OCI-LY7 (cell line): ENCODE measurements around the gene ZNF22. TPM values are rescaled to one million over a fixed set of nuclear protein-coding genes. Genes with fewer than 3 reads are reported as not detected.

ENCODE experiments used
- BruUV-seq: library from RNA; stranded (reverse); fragments of 400-500 nt; replicated peaks from 2 replicates; lab custom pipeline; 2021; lab: Mats Ljungman, UMichigan
- CTCF ChIA-PET: fragments of 300-600 bp; sonication (Branson Sonifier 250); formaldehyde crosslinking; loops from one replicate; lab custom pipeline; 2022; ENCODE audit warnings: antibody characterized with exemption; ENCODE audit not compliant: unreplicated experiment; lab: Charles Lee
- POLR2A ChIA-PET: fragments of 300-600 bp; sonication (Branson Sonifier 250); formaldehyde crosslinking; loops from one replicate; lab custom pipeline; 2022; ENCODE audit warnings: antibody characterized with exemption; lab: Charles Lee
- DNase-seq: peaks from one replicate; pipeline ENCODE4 v3.0.0-alpha.2; 2015; ENCODE audit warnings: low spot score
- H2AFZ ChIP-seq: fragments of 200-600 bp; sonication (generic), shearing (Covaris generic); 2 replicates; pipeline ENCODE4 v1.6.1; 2014; ENCODE audit warnings: mild to moderate bottlenecking, antibody characterized with exemption, low read length, moderate library complexity
- H3K27ac ChIP-seq: fragments of 200-600 bp; sonication (generic); 2 replicates; pipeline ENCODE4 v1.5.1; 2014; ENCODE audit warnings: mixed run types, low read depth, mild to moderate bottlenecking, moderate library complexity, low read length, inconsistent platforms; ENCODE audit not compliant: poor library complexity, severe bottlenecking
- H3K36me3 ChIP-seq: fragments of 200-600 bp; sonication (generic); 2 replicates; pipeline ENCODE4 v1.6.1; 2014; ENCODE audit warnings: mild to moderate bottlenecking, antibody characterized with exemption, low read length, moderate library complexity, mixed read lengths; ENCODE audit not compliant: insufficient read depth
- H3K4me1 ChIP-seq: fragments of 200-600 bp; sonication (generic); 2 replicates; pipeline ENCODE4 v1.5.1; 2014; ENCODE audit warnings: mild to moderate bottlenecking, low read length; ENCODE audit not compliant: insufficient read depth, poor library complexity, severe bottlenecking
- H3K4me2 ChIP-seq: fragments of 200-600 bp; sonication (generic); 2 replicates; pipeline ENCODE4 v1.6.1; 2014; ENCODE audit warnings: mild to moderate bottlenecking, low read length
- H3K4me3 ChIP-seq: fragments of 200-600 bp; sonication (generic); 2 replicates; pipeline ENCODE4 v1.5.1; 2014; ENCODE audit warnings: mild to moderate bottlenecking, low read depth, low read length; ENCODE audit not compliant: poor library complexity, severe bottlenecking
- H3K79me2 ChIP-seq: fragments of 200-600 bp; sonication (generic); 2 replicates; pipeline ENCODE4 v1.6.1; 2016; ENCODE audit warnings: low read depth, mild to moderate bottlenecking, low read length, moderate library complexity, mixed read lengths; ENCODE audit not compliant: insufficient read depth
- H3K9me2 ChIP-seq: fragments of 200-600 bp; sonication (generic); 2 replicates; pipeline ENCODE4 v1.6.1; 2016; ENCODE audit warnings: mild to moderate bottlenecking, low read length, mixed read lengths; ENCODE audit not compliant: insufficient read depth
- H3K9me3 ChIP-seq: fragments of 200-600 bp; sonication (generic); 2 replicates; pipeline ENCODE4 v1.6.1; 2014; ENCODE audit warnings: mild to moderate bottlenecking, mixed run types, low read length, mixed read lengths
- H4K20me1 ChIP-seq: fragments of 200-600 bp; sonication (generic); 2 replicates; pipeline ENCODE4 v1.6.1; 2014; ENCODE audit warnings: mild to moderate bottlenecking, antibody characterized with exemption, low read length, moderate library complexity, mixed read lengths; ENCODE audit not compliant: insufficient read depth
- EZH2phosphoT487 ChIP-seq: fragments of 200-600 bp; sonication (generic); IDR thresholded peaks from 2 replicates; pipeline ENCODE4 v1.6.1; 2018; ENCODE audit warnings: low read depth, borderline replicate concordance, mild to moderate bottlenecking, mixed run types, antibody characterized with exemption, low read length, moderate library complexity, mixed read lengths
- intact Hi-C: fragments of 100-400 bp; cut with micrococcal nuclease; formaldehyde crosslinking; loops from one replicate; pipeline ENCODE4 v1.10.0; 2022; ENCODE audit not compliant: unreplicated experiment
- total RNA-seq, 2 experiments: library from RNA; depleted of rRNA in 1 of 2; stranded (reverse); fragments of >200 nt in 1 of 2; shearing (Covaris generic) in 1 of 2; gene quantifications; 2 replicates each; pipeline ENCODE4 v1.2.3, GENCODE V29; 2014 to 2022
- TF ChIP-seq, protein P1 (sequence below): fragments of 200-600 bp; sonication (generic); conservative IDR thresholded peaks from 2 replicates; pipeline ENCODE4 v1.5.1; 2014; ENCODE audit warnings: mild to moderate bottlenecking, antibody characterized with exemption, low read length, moderate library complexity, mixed read lengths

The ZNF22 gene
- total RNA-seq, 2 experiments from 2014 or later: 33.3 to 46.6 TPM

DNA sequence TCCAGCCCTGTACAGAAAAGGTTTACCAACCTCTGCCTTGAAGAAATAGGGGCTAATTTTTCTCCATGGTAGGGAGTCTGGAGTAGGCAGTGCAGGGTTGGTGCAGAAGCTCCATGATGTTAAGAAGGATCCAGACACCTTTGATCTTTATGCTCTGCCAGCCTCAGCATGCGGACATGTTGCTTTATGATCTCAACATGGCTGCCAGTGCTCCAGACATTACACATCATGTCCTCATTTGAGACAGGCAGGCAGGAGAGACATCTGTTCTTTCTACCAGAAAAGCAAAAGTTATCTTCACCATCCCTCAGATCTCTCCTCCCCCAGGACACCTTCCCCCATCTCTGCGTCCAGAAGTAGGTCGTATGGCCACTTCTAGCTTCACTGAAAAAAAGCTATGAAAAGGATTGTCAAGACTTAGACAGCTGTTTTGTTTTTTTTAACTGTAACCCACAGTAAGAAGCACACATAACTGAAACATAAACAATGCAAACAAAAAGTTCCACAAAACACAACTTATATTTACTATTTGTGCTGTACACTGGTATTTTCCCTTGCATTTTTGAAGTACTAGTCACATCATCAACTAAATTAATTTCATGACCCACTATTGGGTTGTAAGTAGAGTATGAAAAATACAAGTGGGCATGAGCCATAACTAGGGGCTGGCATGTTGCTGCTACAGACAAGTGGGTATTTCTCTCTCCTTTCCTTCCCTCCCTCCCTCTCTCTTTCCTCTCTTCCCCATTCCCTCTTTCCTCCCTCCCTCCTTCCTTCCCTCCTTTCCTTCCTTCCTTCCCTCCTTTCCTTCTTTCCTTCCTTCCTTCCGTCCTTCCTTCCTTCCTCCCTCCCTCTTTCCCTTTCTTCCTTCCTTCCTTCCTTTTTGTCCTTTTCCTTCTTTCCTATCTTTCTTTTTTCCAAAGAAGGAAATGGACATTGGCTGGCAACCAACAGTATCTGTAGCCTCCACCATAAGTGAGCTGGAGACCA lies 43.7 kb upstream of the ZNF22 start:
- BruUV-seq: no TSS peak
- no peaks in the 10 kb centered on the region for H3K9me2 ChIP-seq
- H3K79me2 ChIP-seq: no peaks in the 10 kb centered on the region
- no peaks in the 10 kb centered on the region for H3K36me3 ChIP-seq
- peaks cover 29% of the 10 kb centered on the region for H3K4me1 ChIP-seq
- no peaks in the 10 kb centered on the region for H4K20me1 ChIP-seq
- no peak overlapping the region for H3K4me3 ChIP-seq
- no peak overlapping the region for H2AFZ ChIP-seq
- DNase-seq: no peak
- intact Hi-C loops: no loop called here
- POLR2A ChIA-PET: no interaction called here
- H3K9me3 ChIP-seq: no peaks in the 10 kb centered on the region
- no peak overlapping the region for H3K27ac ChIP-seq
- CTCF ChIA-PET: no interaction called here
- H3K4me2 ChIP-seq: no peak overlapping the region
- TF ChIP-seq EZH2phosphoT487: no peak
- TF ChIP-seq, protein P1, sequence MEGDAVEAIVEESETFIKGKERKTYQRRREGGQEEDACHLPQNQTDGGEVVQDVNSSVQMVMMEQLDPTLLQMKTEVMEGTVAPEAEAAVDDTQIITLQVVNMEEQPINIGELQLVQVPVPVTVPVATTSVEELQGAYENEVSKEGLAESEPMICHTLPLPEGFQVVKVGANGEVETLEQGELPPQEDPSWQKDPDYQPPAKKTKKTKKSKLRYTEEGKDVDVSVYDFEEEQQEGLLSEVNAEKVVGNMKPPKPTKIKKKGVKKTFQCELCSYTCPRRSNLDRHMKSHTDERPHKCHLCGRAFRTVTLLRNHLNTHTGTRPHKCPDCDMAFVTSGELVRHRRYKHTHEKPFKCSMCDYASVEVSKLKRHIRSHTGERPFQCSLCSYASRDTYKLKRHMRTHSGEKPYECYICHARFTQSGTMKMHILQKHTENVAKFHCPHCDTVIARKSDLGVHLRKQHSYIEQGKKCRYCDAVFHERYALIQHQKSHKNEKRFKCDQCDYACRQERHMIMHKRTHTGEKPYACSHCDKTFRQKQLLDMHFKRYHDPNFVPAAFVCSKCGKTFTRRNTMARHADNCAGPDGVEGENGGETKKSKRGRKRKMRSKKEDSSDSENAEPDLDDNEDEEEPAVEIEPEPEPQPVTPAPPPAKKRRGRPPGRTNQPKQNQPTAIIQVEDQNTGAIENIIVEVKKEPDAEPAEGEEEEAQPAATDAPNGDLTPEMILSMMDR: no peak

DNA sequence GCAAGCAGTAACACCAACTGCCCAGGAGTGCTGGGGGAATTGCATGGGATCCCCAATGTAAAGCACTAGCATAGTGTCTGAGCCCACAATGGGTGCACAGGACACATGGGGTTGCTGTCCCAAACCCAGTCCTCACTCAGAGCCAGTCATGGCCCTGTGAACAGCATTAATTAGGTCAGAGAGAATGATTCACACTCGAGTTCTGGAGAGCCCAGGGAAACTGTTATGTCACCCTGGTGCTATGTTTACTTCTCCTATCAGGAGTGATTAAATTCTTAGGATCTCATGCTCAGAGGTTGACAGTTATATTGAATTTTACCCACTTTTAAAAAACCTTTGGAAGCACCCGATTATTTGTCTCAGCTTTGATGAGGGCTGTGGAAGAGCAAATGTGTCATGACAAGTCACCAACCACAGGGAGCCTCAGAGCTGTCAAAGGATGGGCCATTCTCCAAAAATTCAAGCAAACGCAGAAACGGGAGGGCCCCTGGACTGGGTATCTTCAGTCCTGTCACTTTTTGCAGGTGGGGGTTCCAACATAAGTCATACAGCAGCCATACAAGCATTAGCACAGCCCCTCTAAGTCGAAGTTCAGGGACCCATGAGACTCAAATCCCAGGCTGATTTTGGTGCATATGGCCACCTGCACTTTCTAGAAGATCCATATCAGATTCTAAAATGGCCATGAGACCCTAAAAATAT lies 42.4 kb upstream of the ZNF22 start:
- no peak for DNase-seq
- ChIA-PET POLR2A (interaction anchor here (2.0 kb wide), 1 partner anchor 8 kb away, joined by 5 read pairs; no protein-coding TSS in a partner anchor), CTCF (no interaction called here)
- Histone ChIP-seq H3K4me3 (peak overlapping the region; percentile 82), H3K79me2 (no peaks in the 10 kb centered on the region), H3K9me2 (no peaks in the 10 kb centered on the region), H3K36me3 (no peaks in the 10 kb centered on the region), H3K27ac (no peak overlapping the region), H2AFZ (no peak overlapping the region), H3K4me2 (peak overlapping the region; percentile 92), H3K4me1 (peaks cover 34% of the 10 kb centered on the region), H3K9me3 (no peaks in the 10 kb centered on the region), H4K20me1 (no peaks in the 10 kb centered on the region)
- intact Hi-C loops: loop anchor here (2.0 kb wide), 1 partner anchor 42 kb away; the partner anchor contains the start of gene ZNF22
- no TSS peak for BruUV-seq
- TF ChIP-seq, protein P1: no peak
- TF ChIP-seq EZH2phosphoT487: no peak
